Type B pancreatic cell (in vitro differentiated cells): ENCODE measurements around the gene EPS15. TPM values are rescaled to one million over a fixed set of nuclear protein-coding genes. Genes with fewer than 3 reads are reported as not detected.

Experiments used
- DNase-seq: peaks from one replicate; pipeline ENCODE4 v3.0.0; 2021; ENCODE audit warnings: mixed read lengths; ENCODE audit not compliant: unreplicated experiment; ENCODE audit errors: extremely low spot score
- H3K27ac Mint-ChIP-seq: 2 replicates; pipeline ENCODE4 v1.8.0; 2021; ENCODE audit warnings: mild to moderate bottlenecking, mixed read lengths
- H3K27me3 Mint-ChIP-seq: 2 replicates; pipeline ENCODE4 v1.8.0; 2021; ENCODE audit warnings: mixed read lengths
- H3K36me3 Mint-ChIP-seq: 2 replicates; pipeline ENCODE4 v1.8.0; 2021; ENCODE audit warnings: mixed read lengths
- H3K4me1 Mint-ChIP-seq: one replicate; pipeline ENCODE4 v1.8.0; 2021; ENCODE audit warnings: mixed read lengths; ENCODE audit not compliant: unreplicated experiment
- H3K4me3 Mint-ChIP-seq: 2 replicates; pipeline ENCODE4 v1.8.0; 2021; ENCODE audit warnings: mild to moderate bottlenecking, mixed read lengths
- H3K9me3 Mint-ChIP-seq: 2 replicates; pipeline ENCODE4 v1.8.0; 2021; ENCODE audit warnings: mixed read lengths
- total RNA-seq: library from RNA; stranded (reverse); gene quantifications from 2 replicates; pipeline ENCODE4 v1.2.1, GENCODE V29; 2021; ENCODE audit warnings: low replicate concordance
- TF ChIP-seq, protein P1 (sequence below): fragments of 200-600 bp; sonication (generic); conservative IDR thresholded peaks from 2 replicates; pipeline ENCODE4 v1.5.0; 2021; ENCODE audit warnings: antibody characterized with exemption, mild to moderate bottlenecking

The EPS15 gene
- total RNA-seq, 1 donor from 2014 or later: 49.4 TPM

DNA sequence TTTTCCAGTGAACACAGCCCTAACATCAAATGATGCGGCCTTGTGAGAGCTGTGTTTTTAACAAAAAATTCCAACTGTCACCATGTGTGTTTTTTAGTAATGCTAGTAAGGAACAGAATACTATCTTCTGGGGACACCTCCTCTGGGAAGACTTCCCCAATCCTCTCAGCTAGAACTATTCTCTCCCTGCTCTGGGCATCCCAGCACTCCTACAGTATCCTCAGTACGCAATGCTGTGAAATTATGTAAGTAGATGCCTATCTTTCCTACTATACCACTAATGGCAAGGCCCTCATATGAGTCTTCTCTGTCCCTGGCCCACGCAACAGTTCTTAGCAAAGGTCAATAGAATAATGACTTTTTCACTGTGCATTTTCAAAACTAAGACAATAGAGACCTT lies 169.2 kb downstream of the EPS15 start:
- Mint-ChIP-seq H3K9me3 (no peaks in the 10 kb centered on the region), H3K4me3 (no peak overlapping the region), H3K36me3 (no peaks in the 10 kb centered on the region), H3K27ac (no peak overlapping the region), H3K27me3 (peaks cover 22% of the 10 kb centered on the region), H3K4me1 (peaks cover 5% of the 10 kb centered on the region)
- DNase-seq: no peak
- TF ChIP-seq, protein P1, sequence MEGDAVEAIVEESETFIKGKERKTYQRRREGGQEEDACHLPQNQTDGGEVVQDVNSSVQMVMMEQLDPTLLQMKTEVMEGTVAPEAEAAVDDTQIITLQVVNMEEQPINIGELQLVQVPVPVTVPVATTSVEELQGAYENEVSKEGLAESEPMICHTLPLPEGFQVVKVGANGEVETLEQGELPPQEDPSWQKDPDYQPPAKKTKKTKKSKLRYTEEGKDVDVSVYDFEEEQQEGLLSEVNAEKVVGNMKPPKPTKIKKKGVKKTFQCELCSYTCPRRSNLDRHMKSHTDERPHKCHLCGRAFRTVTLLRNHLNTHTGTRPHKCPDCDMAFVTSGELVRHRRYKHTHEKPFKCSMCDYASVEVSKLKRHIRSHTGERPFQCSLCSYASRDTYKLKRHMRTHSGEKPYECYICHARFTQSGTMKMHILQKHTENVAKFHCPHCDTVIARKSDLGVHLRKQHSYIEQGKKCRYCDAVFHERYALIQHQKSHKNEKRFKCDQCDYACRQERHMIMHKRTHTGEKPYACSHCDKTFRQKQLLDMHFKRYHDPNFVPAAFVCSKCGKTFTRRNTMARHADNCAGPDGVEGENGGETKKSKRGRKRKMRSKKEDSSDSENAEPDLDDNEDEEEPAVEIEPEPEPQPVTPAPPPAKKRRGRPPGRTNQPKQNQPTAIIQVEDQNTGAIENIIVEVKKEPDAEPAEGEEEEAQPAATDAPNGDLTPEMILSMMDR: no peak

DNA sequence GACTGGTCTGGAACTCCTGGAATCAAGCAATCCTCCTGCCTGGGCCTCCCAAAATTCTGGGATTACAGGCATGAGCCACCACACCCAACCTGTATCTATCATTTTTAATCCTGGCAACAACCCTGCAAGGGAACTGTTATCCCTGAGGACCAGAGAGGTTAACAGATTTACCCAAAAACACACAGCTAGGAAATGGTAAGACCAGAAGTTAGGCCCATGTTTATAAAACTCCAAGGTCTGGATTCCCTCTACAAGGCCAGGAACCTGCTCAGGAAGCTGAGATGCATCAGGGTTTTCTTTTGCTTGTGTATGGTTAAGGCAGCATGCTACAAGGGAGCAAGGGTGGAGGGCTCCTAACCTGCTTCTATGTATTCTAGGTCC lies 170.9 kb downstream of the EPS15 start:
- TF ChIP-seq, protein P1: no peak
- H3K4me3 Mint-ChIP-seq: no peak overlapping the region
- H3K9me3 Mint-ChIP-seq: no peaks in the 10 kb centered on the region
- DNase-seq: no peak
- H3K27ac Mint-ChIP-seq: no peak overlapping the region
- H3K4me1 Mint-ChIP-seq: peaks cover 5% of the 10 kb centered on the region
- peaks cover 36% of the 10 kb centered on the region for H3K27me3 Mint-ChIP-seq
- H3K36me3 Mint-ChIP-seq: no peaks in the 10 kb centered on the region

DNA sequence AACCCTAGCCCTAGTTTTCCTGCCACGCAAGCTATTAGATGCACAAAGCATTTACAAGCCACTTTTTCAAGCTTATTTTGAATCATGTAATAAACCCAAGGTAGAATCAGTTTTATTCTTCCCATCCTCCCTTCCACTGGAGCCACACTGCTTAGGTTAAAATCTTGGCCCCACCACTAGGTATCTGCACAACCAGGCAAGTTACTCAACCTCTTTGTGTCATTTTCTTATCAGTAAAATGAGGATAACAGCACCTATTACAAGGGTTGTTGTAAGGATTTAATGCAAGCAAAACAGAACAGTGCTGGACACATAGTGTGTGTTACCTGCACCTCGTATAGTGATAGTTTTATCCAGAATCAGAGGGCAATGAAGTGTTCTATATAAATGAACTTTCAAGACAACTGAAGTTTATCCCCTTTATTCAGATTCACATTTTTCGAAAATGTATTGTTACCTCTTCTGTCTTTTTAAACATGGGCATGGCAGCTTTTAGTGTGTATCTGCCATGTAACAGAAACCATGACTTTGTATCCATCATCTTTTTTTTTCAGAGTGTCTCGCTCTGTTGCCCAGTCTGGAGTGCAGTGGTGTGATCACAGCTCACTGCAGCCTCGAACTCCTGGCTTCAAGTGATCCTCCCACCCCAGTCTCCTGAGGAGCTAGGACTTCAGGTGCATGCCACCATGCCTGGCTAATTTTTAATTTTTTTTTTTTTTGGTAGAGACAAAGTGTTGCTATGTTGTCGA lies 171.5 kb downstream of the EPS15 start:
- Mint-ChIP-seq H3K4me3 (no peak overlapping the region), H3K9me3 (no peaks in the 10 kb centered on the region), H3K4me1 (peaks cover 5% of the 10 kb centered on the region), H3K27ac (no peak overlapping the region), H3K27me3 (peaks cover 42% of the 10 kb centered on the region), H3K36me3 (no peaks in the 10 kb centered on the region)
- TF ChIP-seq, protein P1: no peak
- no peak for DNase-seq

DNA sequence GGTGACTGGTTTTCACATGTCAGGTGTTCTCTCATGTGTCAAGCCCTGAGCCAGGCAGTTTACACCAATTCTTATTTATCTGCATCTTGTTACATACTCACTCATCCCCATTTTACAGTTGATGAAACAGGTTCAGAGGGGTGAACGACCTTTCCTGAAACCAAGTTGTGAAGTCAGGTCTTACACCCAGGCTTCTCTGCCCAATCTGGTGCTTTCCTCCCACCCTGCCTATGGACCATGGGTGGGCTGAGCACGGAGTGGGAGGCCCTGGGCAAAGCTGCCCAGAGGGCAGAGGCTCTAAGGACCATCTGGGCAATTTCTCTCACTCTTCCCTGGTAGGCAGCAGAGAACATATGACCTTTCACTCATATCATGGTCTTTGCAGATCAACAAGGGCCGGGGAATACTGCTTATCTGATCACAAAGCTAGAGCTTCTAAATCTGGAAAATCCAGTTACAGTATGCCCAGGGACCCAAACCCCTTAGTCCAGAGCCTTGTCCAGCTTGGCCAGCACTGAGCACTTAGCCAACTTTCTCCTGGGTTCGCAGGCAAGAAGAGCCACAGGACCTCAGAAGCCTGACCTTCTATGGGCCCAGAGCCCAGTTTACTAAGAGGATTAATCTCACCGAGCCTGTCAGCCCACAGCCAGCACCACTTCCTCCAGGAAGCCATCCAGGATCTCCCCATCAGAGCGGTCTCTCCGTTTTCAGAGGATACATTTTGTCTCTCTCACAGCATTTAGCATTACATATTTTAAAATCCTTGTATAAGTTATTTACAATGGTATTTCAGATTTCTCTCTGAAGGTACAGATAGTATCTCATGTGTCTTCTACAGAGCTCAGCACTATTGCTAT lies 172.8 kb downstream of the EPS15 start:
- DNase-seq: no peak
- Mint-ChIP-seq H3K36me3 (no peaks in the 10 kb centered on the region), H3K9me3 (no peaks in the 10 kb centered on the region), H3K27me3 (peaks cover 51% of the 10 kb centered on the region), H3K27ac (no peak overlapping the region), H3K4me1 (peaks cover 5% of the 10 kb centered on the region), H3K4me3 (peak overlapping the region; percentile 51)
- TF ChIP-seq, protein P1: no peak

DNA sequence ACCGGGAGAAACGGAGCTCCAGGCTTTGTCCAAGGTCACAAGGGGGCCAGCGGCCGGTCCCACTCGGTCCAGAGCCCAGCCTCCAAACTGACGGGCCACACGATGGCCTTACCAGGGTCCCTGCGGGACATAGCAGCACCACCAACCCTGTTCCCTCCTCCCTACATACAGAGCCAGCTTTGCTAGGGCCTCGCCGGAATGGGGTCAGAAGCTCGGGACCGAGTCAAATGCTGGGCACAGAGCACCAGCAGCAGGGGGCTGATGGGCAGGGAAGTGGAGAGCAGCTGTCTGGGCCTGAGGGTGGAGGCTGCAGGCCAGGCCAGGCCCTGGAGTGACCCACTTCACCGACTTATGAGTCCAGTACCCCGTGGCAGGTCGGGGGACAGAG lies 173.8 kb downstream of the EPS15 start:
- Mint-ChIP-seq H3K27me3 (peaks cover 51% of the 10 kb centered on the region), H3K4me3 (no peak overlapping the region), H3K4me1 (peaks cover 5% of the 10 kb centered on the region), H3K27ac (no peak overlapping the region), H3K36me3 (no peaks in the 10 kb centered on the region), H3K9me3 (no peaks in the 10 kb centered on the region)
- TF ChIP-seq, protein P1: no peak
- DNase-seq: no peak
